AG10803 (cell line): ENCODE results near the gene PLCB4.
A peak's percentile ranks its signal among the peaks of the same experiment; 100 is the strongest.

Experiments used
- DNase-seq: peaks from one replicate; pipeline ENCODE4 v3.0.0; 2010; ENCODE audit warnings: low read depth
- H3K4me3 ChIP-seq: 2 replicates; pipeline ENCODE4 v1.5.1; 2011; ENCODE audit warnings: mild to moderate bottlenecking, low read length, control low read depth
- TF ChIP-seq, protein P1 (sequence below): conservative IDR thresholded peaks from 2 replicates; pipeline ENCODE4 v1.5.1; 2011; ENCODE audit warnings: mild to moderate bottlenecking, low read length, control low read depth, inconsistent platforms

PLCB4 gene

DNA sequence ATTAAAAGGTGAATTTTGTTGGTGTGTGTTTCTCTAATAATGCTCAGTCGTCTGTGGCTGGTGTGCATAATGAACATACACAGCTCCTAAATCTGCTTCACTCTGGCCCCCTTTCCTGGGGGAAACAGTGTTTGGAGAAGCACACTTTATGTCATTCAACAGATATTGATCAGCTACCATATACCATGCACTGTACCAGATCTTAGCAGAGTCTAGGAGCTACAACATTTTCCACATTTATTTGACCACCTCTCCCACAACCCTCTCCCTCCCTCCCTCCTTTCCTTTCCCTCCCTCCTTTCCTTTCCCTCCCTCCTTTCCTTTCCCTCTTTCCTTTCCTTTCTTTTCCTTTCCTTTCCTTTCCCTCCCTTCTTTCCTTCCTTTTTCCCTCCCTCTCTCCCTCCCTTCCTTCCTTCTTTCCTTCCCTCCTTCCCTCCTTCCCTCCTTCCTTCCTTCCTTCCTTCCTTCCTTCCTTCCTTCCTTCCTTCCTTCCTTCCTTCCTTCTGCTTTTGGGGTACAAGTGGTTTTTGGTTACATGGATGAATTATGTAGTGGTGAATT is 85.7 kb downstream of the PLCB4 start:
- H3K4me3 ChIP-seq: no peak overlapping the region
- no peak for DNase-seq
- TF ChIP-seq, protein P1, sequence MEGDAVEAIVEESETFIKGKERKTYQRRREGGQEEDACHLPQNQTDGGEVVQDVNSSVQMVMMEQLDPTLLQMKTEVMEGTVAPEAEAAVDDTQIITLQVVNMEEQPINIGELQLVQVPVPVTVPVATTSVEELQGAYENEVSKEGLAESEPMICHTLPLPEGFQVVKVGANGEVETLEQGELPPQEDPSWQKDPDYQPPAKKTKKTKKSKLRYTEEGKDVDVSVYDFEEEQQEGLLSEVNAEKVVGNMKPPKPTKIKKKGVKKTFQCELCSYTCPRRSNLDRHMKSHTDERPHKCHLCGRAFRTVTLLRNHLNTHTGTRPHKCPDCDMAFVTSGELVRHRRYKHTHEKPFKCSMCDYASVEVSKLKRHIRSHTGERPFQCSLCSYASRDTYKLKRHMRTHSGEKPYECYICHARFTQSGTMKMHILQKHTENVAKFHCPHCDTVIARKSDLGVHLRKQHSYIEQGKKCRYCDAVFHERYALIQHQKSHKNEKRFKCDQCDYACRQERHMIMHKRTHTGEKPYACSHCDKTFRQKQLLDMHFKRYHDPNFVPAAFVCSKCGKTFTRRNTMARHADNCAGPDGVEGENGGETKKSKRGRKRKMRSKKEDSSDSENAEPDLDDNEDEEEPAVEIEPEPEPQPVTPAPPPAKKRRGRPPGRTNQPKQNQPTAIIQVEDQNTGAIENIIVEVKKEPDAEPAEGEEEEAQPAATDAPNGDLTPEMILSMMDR: no peak

DNA sequence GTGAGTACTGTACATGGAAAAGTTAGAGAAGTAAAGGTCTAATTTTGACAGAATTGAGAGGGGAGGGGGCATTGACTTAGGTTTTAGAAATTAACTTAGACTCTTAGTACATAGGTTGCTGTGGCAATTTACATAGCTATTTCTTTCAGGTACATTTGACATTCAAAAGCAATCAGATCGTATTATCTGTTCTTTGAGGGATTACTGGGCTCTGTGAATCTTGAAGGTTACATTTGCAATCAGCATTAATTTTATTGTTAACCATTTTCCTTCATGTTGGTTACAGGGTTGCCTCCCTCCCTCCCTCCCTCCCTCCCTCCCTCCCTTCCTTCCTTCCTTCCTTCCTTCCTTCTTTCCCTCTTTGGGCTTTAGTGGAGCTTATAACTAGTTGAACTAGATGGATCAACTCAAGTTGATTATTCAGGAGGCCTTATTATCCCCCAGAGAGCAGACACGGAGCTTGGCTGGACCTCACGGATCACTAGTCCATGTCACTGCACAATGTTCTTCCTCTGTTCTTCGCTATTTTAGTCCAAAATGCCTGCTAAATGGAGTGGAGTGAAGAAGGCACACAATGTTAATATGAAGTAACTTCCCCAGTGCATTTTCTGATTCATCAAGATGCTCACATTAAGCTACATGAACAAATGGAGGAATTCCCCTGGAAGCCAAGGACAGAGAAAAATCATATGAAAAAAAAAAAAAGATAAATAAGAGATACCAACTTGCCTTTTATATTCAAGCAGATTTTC is 87.8 kb downstream of the PLCB4 start:
- H3K4me3 ChIP-seq: no peak overlapping the region
- peak; percentile 20 for DNase-seq
- TF ChIP-seq, protein P1: no peak

DNA sequence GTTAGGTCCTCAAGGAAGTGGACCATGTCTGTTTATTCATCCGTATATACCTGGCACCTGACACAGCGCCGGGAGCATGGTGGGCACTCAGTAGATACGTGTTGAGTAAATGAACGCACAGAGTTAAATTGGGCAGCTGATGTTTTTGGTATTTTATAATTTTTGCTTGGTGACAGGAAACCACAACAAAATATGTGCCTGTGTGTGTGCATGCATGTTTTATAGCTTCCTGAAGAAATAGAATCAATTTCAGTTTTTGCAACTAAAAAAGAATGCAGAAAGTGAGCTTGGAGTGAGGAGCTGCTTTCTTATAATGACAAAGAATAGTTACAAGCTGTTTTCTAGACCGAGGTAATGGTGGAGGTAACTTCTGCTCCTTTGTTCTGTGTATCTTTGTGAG is 91.4 kb downstream of the PLCB4 start:
- peak; percentile 53 for DNase-seq

DNA sequence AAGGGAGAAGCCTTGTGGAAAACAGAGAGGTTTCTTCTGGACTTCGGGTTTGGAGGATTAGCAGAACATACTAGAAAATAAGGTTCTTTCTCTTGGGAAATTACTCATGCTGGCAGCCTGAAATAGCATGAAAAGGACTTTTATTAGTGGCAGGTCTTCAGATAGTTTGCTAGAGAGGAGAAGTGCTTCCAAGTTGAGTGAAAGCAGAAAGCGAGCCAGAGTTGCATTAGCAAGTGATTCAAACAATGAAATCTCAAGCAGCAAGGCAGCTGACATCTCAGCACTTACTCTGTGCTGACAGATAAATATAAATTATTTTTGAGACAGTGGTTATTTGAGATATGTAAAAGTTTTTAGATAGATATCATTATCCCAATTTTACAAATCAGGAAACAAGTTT is 91.9 kb downstream of the PLCB4 start:
- TF ChIP-seq, protein P1: no peak
- peak overlapping the region; percentile 34 for H3K4me3 ChIP-seq
- DNase-seq: peak; percentile 56

More for the DNA sequence above, 91.4 kb downstream of the PLCB4 start:
- H3K4me3 ChIP-seq: peak overlapping the region; percentile 34
- TF ChIP-seq, protein P1: no peak

DNA sequence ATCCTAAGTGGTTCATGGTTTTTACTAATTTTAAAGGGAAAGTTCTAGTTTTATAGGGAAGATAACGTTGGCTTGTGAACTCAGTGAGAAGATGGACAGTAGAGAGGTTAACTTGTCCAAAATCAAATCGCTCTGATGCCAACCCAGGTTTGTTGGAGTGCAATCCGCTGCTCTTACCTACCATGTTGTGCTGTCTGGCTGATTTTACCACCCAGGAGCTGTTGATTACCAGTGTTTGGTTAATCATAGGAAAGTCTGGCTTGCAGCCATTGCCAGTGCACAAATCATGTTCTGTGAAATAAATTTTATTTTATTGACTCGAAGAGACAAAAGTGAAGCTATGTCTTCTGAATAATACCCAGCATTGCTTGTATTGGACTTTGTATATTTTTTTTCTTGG is 92.4 kb downstream of the PLCB4 start:
- peak overlapping the region; percentile 34 for H3K4me3 ChIP-seq
- no peak for DNase-seq
- TF ChIP-seq, protein P1: no peak

DNA sequence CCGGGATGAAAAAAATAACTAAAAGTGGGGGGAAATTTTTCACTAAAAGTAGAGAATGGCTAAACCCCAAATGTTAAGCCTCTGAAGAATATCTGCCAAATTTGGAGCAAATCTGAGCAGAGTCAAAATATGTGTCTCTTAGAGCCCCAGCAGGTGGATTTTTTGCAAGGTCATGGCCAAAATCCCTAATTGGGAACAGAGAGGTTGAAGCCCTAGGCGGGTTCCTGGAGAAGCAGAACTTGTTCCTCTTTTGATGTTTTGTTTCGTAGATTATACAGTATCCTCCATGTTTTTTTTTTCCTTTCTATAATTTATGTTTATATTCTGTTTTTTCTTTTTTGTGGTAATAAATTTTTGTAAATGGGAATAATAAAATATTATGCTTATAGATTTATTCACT is 94.4 kb downstream of the PLCB4 start:
- H3K4me3 ChIP-seq: no peak overlapping the region
- TF ChIP-seq, protein P1: no peak
- DNase-seq: no peak

DNA sequence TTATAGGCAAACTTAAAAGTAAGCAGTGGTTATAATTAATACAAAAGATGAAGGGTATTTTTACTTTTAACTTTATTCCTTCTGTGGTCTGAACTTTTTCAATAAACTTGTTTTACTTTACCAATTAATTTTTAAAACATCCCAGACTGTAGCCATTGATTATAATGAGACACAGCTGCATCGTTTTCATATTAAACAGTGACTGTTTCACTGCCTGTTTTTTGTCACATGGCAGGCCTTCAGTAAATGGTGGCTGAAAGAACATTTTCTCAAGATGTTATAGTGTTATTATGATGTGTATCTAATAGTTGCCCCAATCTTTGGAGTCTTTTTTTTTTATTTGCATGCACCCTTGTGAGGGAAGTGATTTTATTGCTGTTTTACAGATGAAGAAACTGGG is 95.1 kb downstream of the PLCB4 start:
- TF ChIP-seq, protein P1: no peak
- H3K4me3 ChIP-seq: no peak overlapping the region
- no peak for DNase-seq
